Uterus (tissue), 2 donors: Measurements from ENCODE around the gene CMKLR1.

Experiments
- POLR2A ChIP-seq, 2 donors: fragments of 450-650 bp; IDR thresholded peaks; one replicate each; pipeline ENCODE4 v1.6.1; 2016; ENCODE audit warnings: antibody characterized with exemption in 2 of 2, mild to moderate bottlenecking in 1 of 2, moderate library complexity in 1 of 2
- TF ChIP-seq, protein P1 (sequence below), 4 experiments: fragments of 200-600 bp in 2 of 4; fragments of 450-650 bp in 2 of 4; sonication (generic) in 2 of 4; IDR thresholded peaks; one replicate each; pipeline ENCODE4 v1.5.1; 2016 to 2019; ENCODE audit warnings: antibody characterized with exemption in 4 of 4, mild to moderate bottlenecking in 2 of 4, moderate library complexity in 1 of 4

DNA sequence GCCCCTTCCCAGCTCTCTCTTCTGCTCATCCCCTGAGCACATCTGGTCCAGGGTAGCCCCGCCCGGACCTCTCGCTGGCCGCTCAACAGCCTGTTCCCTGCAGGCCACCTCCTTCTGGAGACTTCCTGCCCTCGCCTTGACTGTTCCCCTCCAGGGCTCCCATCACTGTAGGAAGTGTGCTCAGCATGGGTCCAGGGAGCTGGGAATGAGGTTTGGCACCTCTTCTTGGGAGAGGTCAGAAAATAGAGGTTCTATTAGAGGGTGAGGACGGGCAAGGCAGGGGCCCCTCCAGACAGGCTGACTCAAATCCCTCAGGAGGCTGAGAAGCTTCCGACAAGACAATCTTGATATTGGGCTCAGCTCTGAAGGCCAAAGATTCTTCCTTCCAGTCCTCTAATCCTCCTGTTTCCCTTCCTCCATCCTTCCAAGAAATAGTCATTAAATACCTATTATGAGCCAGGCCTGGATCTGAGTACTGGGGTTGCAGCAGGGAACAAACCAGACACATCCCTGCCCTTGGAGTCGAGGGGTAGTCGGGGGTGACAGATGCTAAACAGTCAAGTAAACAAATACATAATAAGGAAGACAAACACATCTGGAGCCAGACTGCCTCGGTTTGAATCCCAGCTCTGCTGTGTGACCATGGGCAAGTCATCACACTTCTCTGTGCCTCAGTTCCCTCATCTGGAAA lies 30.6 kb downstream of the CMKLR1 start:
- TF ChIP-seq, protein P1, sequence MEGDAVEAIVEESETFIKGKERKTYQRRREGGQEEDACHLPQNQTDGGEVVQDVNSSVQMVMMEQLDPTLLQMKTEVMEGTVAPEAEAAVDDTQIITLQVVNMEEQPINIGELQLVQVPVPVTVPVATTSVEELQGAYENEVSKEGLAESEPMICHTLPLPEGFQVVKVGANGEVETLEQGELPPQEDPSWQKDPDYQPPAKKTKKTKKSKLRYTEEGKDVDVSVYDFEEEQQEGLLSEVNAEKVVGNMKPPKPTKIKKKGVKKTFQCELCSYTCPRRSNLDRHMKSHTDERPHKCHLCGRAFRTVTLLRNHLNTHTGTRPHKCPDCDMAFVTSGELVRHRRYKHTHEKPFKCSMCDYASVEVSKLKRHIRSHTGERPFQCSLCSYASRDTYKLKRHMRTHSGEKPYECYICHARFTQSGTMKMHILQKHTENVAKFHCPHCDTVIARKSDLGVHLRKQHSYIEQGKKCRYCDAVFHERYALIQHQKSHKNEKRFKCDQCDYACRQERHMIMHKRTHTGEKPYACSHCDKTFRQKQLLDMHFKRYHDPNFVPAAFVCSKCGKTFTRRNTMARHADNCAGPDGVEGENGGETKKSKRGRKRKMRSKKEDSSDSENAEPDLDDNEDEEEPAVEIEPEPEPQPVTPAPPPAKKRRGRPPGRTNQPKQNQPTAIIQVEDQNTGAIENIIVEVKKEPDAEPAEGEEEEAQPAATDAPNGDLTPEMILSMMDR (IDR thresholded peaks at IDR 0.05) = no peak
- TF ChIP-seq POLR2A (IDR thresholded peaks at IDR 0.05) = no peak
